ENCODE results near the gene NEMP2.
"Not testable (repeated sequence)": the region's sequence is repeated elsewhere in the genome, so short reads cannot be mapped to it uniquely, and the experiment has no call there.

NEMP2 gene

DNA sequence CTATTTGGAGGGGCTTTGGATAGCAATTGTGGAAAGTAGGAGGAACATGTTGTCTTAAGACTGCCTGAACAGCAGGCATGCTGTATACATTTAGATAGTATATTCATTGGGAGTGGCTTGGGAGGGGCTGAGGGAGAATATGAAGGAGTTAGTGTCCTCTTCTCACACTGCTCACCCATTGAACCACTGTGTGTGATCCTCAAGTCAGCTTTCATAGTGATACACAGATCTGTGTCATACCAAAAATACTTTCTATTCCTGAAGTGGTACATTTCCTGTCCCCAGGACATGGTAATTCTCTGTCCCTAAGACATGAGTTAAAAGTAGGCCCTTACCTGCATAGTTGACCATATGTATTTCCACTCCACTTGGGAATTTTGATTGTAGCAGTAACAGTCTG, 9.6 kb downstream of the NEMP2 start:
- no peak for DNase-seq

DNA sequence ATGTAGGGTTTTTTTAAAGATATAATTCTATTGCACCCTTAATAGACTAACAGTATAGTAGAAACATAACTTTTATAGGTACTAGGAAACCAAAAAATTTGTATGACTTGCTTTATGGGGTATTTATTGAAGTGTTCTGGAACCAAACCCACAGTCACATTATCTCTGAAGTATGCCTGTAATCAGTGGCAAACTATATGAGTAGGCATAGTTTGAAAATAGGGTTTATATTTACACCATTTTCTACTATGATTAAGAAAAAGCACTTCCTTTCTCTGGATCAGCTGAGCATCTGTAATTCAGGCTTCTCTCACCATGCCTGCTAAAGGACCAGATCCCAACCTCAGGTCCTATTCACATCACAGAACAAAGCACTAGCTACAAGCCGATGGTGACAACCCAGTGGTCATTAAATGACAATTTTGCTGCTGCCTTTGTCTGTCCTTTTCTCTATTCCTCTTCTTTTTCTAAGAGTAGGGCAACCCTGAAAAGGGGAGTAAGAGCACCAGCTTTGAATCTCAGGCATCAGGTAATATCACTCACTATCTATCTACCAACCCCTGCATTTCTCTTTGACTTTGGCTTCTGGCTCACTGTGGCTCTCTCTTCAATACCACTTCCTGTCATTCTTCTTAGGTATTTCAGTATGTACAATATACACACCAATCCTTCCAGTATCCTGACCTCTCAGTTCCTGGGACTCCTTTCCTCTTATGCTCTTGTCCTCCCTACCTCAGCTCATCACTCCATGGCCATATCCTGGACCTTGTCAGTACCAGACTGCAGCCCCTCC, 14.4 kb downstream of the NEMP2 start:
- DNase-seq: no peak

GRCh38 chr2:190517468-190517867, 17.1 kb downstream of the NEMP2 start:
- DNase-seq: no peak

DNA sequence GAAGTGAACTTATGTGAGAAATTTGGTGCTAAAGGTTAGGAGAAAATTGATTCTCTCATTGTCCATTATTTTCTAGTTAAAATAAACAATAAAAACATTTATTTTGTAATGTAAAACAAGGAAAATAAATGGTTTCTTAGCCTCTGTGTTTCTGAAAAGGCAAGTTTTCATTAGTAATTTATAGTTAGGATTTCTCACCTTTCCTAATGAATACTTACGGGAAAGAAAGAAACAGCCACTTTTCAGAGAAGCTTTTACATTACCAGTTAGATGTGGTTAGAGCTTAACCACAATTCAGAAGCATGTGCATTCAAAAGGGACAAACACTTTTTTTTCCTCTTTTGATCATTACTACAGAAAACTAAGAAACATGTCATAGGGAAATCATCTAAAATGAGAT, 18.8 kb downstream of the NEMP2 start:
- DNase-seq: no peak

DNA sequence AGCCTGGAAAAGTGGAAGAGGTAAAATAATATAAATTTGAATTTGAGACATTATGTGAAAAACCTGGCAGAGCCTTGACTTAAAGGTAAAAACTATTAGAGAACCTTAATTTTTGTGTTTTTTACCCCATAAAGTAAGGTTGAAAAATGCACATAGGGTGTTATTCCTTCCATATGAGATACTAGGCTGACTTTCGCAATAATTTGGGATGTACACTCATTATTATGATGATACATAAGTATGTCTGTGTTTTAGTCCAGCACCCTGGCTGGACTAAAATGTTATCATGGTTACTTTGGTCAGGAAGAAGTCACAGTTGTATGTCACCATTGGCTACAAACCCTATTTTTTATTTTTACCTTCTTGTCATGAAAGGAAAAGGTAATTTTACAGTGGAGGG, 19.8 kb downstream of the NEMP2 start:
- no peak for DNase-seq

- DNase-seq: no peak
Observed at GRCh38 chr2:190513877-190514276, 20.6 kb downstream of the NEMP2 start.

GRCh38 chr2:190512539-190513095, 21.9 kb downstream of the NEMP2 start:
- DNase-seq: no peak

DNA sequence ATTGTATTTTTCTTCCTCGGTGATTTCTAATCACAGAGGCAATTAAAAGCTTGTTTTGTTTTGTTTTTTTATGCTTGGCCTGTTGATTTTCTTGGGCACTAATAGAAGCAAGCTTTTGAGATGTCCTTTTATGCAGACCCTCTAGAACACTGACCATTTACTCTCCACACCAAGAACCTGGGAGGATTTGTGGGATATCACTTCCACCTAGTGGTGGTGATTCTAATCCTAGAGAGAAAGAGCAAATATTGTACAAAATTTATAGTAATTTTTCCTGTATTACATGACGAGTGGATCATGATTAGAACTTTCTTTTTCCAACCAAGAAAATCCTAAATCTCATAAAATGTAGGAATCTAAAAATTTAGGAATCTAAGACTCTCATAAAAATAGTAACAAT, 23.4 kb downstream of the NEMP2 start:
- DNase-seq: peak; percentile 29

DNA sequence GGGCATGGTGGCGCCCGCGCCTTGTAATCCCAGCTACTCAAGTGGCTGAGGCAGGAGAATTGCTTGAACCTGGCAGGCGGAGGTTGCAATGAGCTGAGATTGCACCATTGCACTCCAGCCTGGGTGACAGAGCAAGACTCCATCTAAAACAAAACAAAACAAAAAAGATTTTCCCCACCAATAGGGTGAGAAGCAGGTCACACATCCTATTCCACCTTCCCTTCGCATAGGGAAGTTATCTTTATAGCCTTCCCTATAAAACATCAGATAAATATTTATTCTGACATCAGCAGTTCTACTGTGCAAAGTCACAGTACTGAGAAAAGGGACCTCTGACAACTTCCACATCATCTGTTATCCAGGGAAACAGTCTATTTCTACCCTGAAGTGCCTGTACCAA, 24.6 kb downstream of the NEMP2 start:
- DNase-seq: not testable (repeated sequence)

DNA sequence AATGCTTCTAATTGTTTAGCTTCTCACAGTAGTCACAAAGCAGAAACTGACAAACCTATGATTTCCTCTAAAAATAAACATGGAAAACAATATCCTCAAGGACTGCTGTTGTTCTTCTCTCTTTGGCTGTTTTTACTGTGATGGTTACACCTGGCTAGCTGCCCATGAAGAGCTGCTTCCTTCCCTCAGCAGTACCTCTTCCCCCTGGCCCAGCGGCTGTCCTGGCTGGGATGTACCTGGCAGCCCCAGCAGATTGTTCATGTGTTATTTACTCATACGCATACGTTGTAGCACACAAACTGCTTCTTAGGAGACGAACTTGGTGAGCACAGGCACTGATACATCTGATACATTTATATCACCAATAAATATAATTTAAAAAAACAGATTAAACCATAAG, 27.4 kb downstream of the NEMP2 start:
- DNase-seq: no peak

- no peak for DNase-seq
Observed at GRCh38 chr2:190506666-190507065, 27.9 kb downstream of the NEMP2 start.

- DNase-seq: no peak
Observed at GRCh38 chr2:190505696-190506095, 28.8 kb downstream of the NEMP2 start.

DNA sequence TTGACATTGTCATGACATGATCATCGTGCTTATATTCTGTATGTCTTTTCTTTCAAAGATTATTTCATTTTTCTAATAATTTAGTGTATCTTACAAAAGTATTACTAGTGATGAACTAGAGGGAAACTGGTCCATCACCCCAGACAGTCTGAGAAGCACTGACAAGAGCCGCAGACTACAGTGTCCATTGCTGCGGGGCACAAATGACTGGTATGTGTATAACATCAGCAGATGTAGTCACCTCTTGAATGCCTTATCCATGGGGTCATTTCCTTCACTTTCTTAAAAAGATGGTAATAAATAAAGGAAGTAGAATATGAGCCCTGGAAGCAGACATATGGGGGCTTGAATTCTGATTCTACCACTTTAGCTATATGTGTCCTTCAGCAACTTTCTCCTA, 29.6 kb downstream of the NEMP2 start:
- DNase-seq: peak; percentile 54

DNA sequence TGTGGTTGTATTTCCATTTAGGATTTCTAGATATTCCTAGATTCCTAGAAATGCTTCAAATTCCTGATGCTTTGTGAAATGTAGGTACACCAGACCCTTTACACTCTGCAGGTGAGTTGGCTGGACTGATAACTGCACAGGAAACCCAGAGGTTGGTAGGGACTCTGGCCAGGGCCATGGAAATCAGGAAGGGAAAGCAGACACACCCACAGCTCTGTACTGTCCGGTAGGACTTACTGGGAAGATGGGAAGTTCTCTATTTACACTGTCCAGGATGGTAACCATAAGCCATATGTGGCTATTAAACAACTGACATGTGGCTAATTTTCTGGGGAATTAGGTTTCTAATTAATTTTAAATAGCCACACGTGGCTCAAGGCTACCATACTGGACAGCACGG, 31.4 kb downstream of the NEMP2 start:
- no peak for DNase-seq

DNA sequence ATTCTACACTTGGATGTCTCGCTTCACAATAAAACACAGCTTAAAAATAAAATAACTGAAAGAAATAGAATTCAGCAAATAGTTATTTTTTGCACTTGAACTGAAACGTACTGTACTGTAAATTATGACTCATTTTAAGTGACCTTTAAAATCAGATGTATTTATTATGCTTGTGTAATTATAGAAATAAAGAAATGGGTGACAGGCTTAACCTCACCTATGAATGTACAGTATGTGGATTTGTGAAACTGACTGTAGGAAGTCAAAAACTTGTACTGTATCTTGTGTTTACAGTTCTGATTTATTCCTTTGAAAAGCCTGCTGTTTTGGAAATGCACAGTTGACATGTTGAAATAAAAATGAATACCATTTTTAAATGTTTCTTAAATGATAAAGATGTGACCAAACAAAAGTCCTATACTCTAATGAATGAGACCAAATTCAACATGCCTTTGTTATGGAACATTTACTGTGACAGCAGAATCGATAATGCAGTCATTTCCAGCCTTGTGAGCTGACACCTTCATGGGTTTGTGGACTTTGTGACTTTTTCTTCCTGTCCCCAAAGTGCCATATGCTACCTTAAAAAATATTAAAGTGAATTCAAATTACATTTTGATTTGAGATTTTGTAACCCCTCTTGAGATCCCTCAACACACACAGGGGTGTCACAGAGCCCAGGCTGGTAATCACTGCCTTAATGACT, 32.7 kb downstream of the NEMP2 start:
- DNase-seq: no peak

DNA sequence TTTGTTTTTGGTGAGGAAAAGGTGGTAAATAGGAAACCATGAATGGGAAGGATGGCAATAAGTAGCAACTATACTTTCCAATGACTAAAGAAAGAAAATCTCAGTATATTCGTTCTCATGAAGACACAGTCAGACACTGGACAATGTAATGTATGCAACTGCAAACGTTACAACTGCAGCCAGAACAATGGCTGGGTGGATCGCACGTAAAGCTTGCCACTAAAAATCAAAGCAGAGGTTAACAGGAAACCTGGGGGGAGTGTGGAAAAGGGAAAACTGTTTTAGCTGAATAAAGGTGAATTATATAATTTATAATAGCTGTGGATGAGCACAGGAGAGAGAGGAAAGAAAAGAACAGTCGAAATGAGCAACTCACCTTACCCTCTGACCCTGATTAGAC, 33.3 kb downstream of the NEMP2 start:
- no peak for DNase-seq

DNA sequence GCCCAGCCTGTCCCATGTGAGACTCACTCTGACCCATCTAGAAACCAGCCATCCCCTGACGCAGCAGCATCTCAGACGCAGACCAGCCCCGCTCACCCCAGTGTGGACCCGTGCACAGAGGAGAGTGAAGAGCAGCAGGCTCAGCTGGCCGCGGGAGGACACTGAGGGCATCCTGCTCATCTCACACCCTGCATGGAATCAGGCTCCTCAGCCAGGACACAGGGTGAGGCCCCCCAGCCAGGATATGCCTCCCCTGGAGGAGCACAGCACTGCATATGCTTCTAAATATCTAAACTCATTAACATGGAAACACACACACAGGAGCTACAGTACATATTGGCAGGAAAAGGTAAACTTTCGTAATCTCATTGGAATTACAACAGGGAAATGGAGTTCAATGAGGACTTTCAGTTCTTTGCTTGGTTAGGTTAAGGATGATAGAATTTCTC, 34.4 kb downstream of the NEMP2 start:
- no peak for DNase-seq

- no peak for DNase-seq
Observed at GRCh38 chr2:190499273-190499672, 35.2 kb downstream of the NEMP2 start.

DNA sequence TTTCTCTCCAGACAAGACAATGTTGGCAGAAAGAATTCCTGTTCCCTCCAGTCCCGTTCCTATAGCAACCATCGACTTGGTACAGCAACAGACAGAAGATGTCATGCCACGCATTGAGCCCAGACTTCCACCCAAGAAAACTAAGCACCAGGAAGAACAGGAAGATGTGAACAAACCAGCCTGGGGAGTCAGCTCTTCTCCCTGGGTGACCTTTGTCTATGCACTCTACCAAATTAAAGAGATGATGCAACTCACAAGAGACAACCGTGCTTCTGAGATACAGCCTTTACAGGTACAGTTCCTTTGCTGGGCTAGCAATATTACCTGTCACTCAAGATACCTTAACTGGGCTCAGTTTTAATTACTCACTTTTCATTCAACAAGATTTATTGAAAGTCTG, 37.1 kb downstream of the NEMP2 start:
- DNase-seq: no peak

GRCh38 chr2:190494600-190495227, 39.8 kb downstream of the NEMP2 start:
- DNase-seq: not testable (repeated sequence)

DNA sequence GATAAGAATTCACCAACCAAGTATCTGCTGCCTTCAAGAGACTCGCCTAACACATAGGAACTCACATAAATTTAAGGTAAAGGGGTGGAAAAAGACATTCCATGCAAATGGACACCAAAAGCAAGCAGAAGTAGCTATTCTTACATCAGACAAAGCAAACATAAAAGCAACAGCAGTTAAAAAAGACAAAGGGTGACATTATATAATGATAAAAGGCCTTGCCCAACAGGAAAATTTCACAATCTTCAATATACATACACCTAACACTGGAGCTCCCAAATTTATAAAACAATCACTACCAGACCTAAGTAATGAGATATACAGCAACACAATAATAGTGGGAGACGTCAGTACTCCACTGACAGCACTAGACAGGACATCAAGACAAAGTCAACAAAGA, 41.4 kb downstream of the NEMP2 start:
- DNase-seq: no peak

DNA sequence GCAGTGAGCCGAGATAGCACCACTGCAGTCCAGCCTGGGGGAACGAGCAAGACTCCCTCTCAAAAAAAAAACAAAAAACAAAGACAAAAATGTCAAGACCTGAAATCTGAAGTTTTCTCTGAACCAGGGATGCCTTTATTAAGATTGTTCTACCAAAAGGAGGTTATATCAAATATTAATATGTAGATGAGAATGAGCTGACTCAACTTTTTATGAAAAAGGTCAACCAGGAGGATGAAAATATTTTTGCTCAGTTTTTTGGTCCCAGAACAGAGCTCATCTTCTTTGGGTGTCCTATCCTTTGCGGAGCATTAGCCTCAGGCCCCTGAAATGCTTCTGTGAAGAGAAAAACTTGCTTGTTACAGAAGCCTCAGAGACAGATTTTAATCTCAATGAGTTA, 44.0 kb downstream of the NEMP2 start:
- no peak for DNase-seq

GRCh38 chr2:190489475-190489874, 45.0 kb downstream of the NEMP2 start:
- no peak for DNase-seq

Data from EL (cell line).